CD14-positive monocyte (primary cell): Measurements from ENCODE around the gene TNPO1. TPM values are rescaled to one million over a fixed set of nuclear protein-coding genes. Genes with fewer than 3 reads are reported as not detected.
A peak's percentile ranks its signal among the peaks of the same experiment; 100 is the strongest.

Experiments
- DNase-seq, 3 donors: peaks; one replicate each; pipeline ENCODE4 v3.0.0-alpha.2; 2011 to 2022
- H2AFZ ChIP-seq: 2 replicates; pipeline ENCODE4 v1.6.0; 2012; ENCODE audit warnings: mild to moderate bottlenecking, low read depth, low read length, inconsistent platforms; ENCODE audit not compliant: insufficient read depth, poor library complexity, severe bottlenecking
- H3K27ac ChIP-seq, 2 donors: 1 replicate in 1 of 2; 2 replicates in 1 of 2; pipeline ENCODE4 v1.5.1; 2012 to 2013; ENCODE audit warnings: low read length in 2 of 2, control low read depth in 1 of 2, inconsistent platforms in 1 of 2, low read depth in 1 of 2, mild to moderate bottlenecking in 1 of 2
- H3K27me3 ChIP-seq, 2 donors: one replicate each; pipeline versions ENCODE4 v1.6.0 to v1.6.1; 2011 to 2013; ENCODE audit warnings: low read length in 2 of 2; ENCODE audit not compliant: control insufficient read depth in 2 of 2, insufficient read depth in 2 of 2
- H3K36me3 ChIP-seq, 2 donors: replicated peaks in 1 of 2; 1 replicate in 1 of 2; 2 replicates in 1 of 2; pipeline versions ENCODE4 v1.5.1 to v1.6.1; 2012 to 2013; ENCODE audit warnings: low read length in 2 of 2, control low read depth in 1 of 2, inconsistent platforms in 1 of 2, mild to moderate bottlenecking in 1 of 2; ENCODE audit not compliant: insufficient read depth in 2 of 2, control insufficient read depth in 1 of 2
- H3K4me1 ChIP-seq, 2 donors: 1 replicate in 1 of 2; 2 replicates in 1 of 2; pipeline versions ENCODE4 v1.5.1 to v1.6.1; 2012 to 2013; ENCODE audit warnings: low read length in 2 of 2, control low read depth in 1 of 2, inconsistent platforms in 1 of 2, mild to moderate bottlenecking in 1 of 2, moderate library complexity in 1 of 2; ENCODE audit not compliant: insufficient read depth in 2 of 2, control insufficient read depth in 1 of 2
- H3K4me2 ChIP-seq: replicated peaks from 2 replicates; pipeline ENCODE3; 2012; ENCODE audit warnings: low read length, moderate library complexity, mild to moderate bottlenecking; ENCODE audit not compliant: poor library complexity, severe bottlenecking; ENCODE audit errors: extremely low read depth
- H3K4me3 ChIP-seq, 3 experiments: fragments of 200-600 bp in 1 of 3; sonication (generic) in 1 of 3; replicated peaks in 1 of 3; 1 replicate in 2 of 3; 2 replicates in 1 of 3; pipeline ENCODE4 v1.5.1; 2011 to 2013; ENCODE audit warnings: low read length in 3 of 3, mild to moderate bottlenecking in 3 of 3, control low read depth in 2 of 3, low read depth in 2 of 3, inconsistent platforms in 1 of 3, moderate library complexity in 1 of 3
- H3K79me2 ChIP-seq: 2 replicates; pipeline ENCODE4 v1.6.0; 2012; ENCODE audit warnings: mild to moderate bottlenecking, control low read depth, inconsistent platforms, low read length, moderate library complexity; ENCODE audit not compliant: insufficient read depth
- H3K9ac ChIP-seq: 2 replicates; pipeline ENCODE4 v1.6.0; 2017; ENCODE audit warnings: low read length, mild to moderate bottlenecking; ENCODE audit not compliant: insufficient read depth, poor library complexity, severe bottlenecking
- H3K9me3 ChIP-seq, 2 donors: replicated peaks in 1 of 2; 1 replicate in 1 of 2; 2 replicates in 1 of 2; pipeline versions ENCODE4 v1.5.1 to v1.6.1; 2012 to 2013; ENCODE audit warnings: low read length in 2 of 2, control low read depth in 1 of 2; ENCODE audit not compliant: control insufficient read depth in 1 of 2, insufficient read depth in 1 of 2
- H4K20me1 ChIP-seq: 2 replicates; pipeline ENCODE4 v1.6.0; 2012; ENCODE audit warnings: mild to moderate bottlenecking, low read length, control low read depth, moderate library complexity; ENCODE audit not compliant: insufficient read depth
- H3K27ac Mint-ChIP-seq, 7 donors: one replicate each; pipeline ENCODE4 v1.8.0; 2020; ENCODE audit warnings: mild to moderate bottlenecking in 7 of 7, mixed read lengths in 7 of 7, moderate library complexity in 6 of 7, inconsistent platforms in 2 of 7
- H3K27me3 Mint-ChIP-seq, 3 donors: one replicate each; pipeline ENCODE4 v1.8.0; 2021 to 2022; ENCODE audit warnings: low read depth in 3 of 3, mild to moderate bottlenecking in 3 of 3, mixed read lengths in 3 of 3, moderate library complexity in 3 of 3, inconsistent platforms in 1 of 3
- H3K36me3 Mint-ChIP-seq, 2 donors: one replicate each; pipeline ENCODE4 v1.8.0; 2020; ENCODE audit warnings: mixed read lengths in 2 of 2, inconsistent platforms in 1 of 2, mild to moderate bottlenecking in 1 of 2
- H3K4me1 Mint-ChIP-seq: one replicate; pipeline ENCODE4 v1.8.0; 2020; ENCODE audit warnings: mild to moderate bottlenecking, mixed read lengths
- H3K4me3 Mint-ChIP-seq, 2 donors: one replicate each; pipeline ENCODE4 v1.8.0; 2020; ENCODE audit warnings: mild to moderate bottlenecking in 2 of 2, mixed read lengths in 2 of 2, moderate library complexity in 1 of 2
- H3K9me3 Mint-ChIP-seq, 7 donors: one replicate each; pipeline ENCODE4 v1.8.0; 2020 to 2022; ENCODE audit warnings: mixed read lengths in 7 of 7, mild to moderate bottlenecking in 6 of 7, moderate library complexity in 6 of 7, inconsistent platforms in 2 of 7
- WGBS: methylation state at CpG from one replicate; pipeline ENCODE4 v1.1.5; 2013; ENCODE audit warnings: missing lambda C conversion rate; ENCODE audit not compliant: insufficient coverage; 5-methylcytosine and 5-hydroxymethylcytosine counted together
- intact Hi-C, 2 donors: fragments of 100-400 bp; cut with micrococcal nuclease; formaldehyde crosslinking; loops; one replicate each; pipeline versions ENCODE4 v1.15.0 to v1.15.1; 2023
- polyA plus RNA-seq, 3 donors: library from polyadenylated mRNA; depleted of rRNA in 1 of 3; unstranded in 2 of 3; stranded (reverse) in 1 of 3; fragments of 300-500 nt in 2 of 3; fragments of >200 nt in 1 of 3; fragmentation: Illumina TruSeq in 2 of 3; gene quantifications; 1 replicate in 2 of 3; 2 replicates in 1 of 3; pipeline ENCODE4 v1.2.3, GENCODE V29; 2012 to 2021
- TF ChIP-seq, protein P1 (sequence below): fragments of 200-600 bp; IDR thresholded peaks from one replicate; pipeline ENCODE4 v1.8.0; 2022; ENCODE audit warnings: antibody characterized with exemption, mild to moderate bottlenecking

Gene TNPO1
- polyA plus RNA-seq, 3 donors, result 9.3 to 28.1 (median 26.3) TPM

DNA sequence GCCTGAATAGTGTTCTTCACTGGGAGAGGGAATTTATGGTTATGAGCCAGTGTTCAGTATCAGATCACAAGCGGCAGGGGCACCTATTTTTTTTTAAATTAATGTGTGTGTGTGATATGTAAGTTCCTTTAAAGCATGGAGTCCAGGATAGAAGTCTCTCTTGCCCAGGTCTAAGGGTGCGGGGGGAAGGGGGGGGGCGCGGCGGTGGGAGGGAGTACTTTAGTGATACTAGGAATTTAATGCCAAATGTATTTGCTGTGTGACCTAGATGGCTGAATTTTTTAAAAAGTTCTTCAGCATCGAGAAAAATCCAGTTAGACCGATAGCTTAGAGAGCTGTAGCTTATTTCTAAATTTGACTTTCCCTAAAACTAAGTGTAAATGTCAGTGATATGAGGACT, 137.9 kb downstream of the TNPO1 start:
- Histone ChIP-seq H3K9ac (no peak overlapping the region), H3K27ac (no peak overlapping the region), H3K4me2 (no peak overlapping the region), H2AFZ (no peak overlapping the region), H3K4me1 (peaks cover 30 to 47% of the 10 kb centered on the region in 2 donors), H4K20me1 (peaks cover 25% of the 10 kb centered on the region), H3K27me3 (peaks cover 0 to 35% of the 10 kb centered on the region in 2 donors), H3K4me3 (no peak overlapping the region), H3K79me2 (peaks cover 21% of the 10 kb centered on the region), H3K9me3 (no peaks in the 10 kb centered on the region), H3K36me3 (no peaks in the 10 kb centered on the region)
- H3K27ac Mint-ChIP-seq, result no peak overlapping the region
- DNase-seq, result no peak
- peaks cover 0 to 9% of the 10 kb centered on the region in 2 donors for H3K36me3 Mint-ChIP-seq
- TF ChIP-seq, protein P1, sequence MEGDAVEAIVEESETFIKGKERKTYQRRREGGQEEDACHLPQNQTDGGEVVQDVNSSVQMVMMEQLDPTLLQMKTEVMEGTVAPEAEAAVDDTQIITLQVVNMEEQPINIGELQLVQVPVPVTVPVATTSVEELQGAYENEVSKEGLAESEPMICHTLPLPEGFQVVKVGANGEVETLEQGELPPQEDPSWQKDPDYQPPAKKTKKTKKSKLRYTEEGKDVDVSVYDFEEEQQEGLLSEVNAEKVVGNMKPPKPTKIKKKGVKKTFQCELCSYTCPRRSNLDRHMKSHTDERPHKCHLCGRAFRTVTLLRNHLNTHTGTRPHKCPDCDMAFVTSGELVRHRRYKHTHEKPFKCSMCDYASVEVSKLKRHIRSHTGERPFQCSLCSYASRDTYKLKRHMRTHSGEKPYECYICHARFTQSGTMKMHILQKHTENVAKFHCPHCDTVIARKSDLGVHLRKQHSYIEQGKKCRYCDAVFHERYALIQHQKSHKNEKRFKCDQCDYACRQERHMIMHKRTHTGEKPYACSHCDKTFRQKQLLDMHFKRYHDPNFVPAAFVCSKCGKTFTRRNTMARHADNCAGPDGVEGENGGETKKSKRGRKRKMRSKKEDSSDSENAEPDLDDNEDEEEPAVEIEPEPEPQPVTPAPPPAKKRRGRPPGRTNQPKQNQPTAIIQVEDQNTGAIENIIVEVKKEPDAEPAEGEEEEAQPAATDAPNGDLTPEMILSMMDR, result no peak
- peaks cover 41% of the 10 kb centered on the region for H3K4me1 Mint-ChIP-seq
- H3K4me3 Mint-ChIP-seq, result peak overlapping the region in 1 of 2 donors; percentile 97
- 89% methylated on average over 5 of the region's 7 CpGs for WGBS
- peaks cover 7 to 17% (median 13%) of the 10 kb centered on the region in 3 donors for H3K27me3 Mint-ChIP-seq
- intact Hi-C loops, result no loop called here
- no peaks in the 10 kb centered on the region for H3K9me3 Mint-ChIP-seq

DNA sequence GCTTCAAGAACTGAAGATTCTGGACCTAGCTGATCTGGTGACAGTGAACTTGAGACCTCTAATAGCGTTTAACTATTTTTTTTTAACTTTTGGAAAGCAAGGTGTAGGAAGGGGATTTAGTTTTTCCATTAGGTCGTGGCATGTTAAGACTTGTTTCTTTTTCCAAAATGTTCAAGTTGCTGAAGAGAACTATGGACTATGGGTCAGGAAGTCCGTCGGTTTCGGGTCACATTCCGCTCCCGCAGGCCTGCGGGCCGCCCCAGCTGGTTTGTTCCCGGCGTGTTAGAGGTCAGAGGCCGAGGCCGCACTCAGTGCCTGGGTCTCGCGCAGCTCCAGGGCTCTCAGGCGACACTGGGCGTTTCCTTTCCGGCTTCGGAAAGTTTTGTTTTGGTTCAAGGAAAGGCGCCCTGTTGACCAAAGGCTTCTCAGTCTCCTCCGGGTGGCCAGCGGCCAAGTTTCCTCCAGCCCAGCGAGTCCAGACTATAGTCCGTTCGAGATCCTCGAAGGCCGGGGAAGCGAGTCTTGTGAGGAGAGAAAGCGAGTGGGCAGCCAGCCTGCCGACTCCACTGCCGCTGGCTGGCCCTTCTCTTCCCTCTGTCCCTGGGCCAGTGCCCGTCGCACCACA, 138.8 kb downstream of the TNPO1 start:
- peaks cover 37% of the 10 kb centered on the region for H3K4me1 Mint-ChIP-seq
- peaks cover 0 to 35% of the 10 kb centered on the region in 2 donors for H3K27me3 ChIP-seq
- WGBS, result 3% methylated on average over 33 of the region's 33 CpGs
- no peaks in the 10 kb centered on the region for H3K9me3 ChIP-seq
- H4K20me1 ChIP-seq, result peaks cover 34% of the 10 kb centered on the region
- H3K4me3 ChIP-seq, result peak overlapping the region; percentile 54 to 86 (median 84)
- intact Hi-C loops, result loop anchor here in 1 of 2 donors (5.0 kb wide), 1 partner anchor 138 kb away; the partner anchor contains the start of gene TNPO1
- peak overlapping the region; percentile 79 to 90 for H3K27ac ChIP-seq
- H3K4me3 Mint-ChIP-seq, result peak overlapping the region; percentile 96 to 97
- peaks cover 4 to 13% of the 10 kb centered on the region in 2 donors for H3K36me3 Mint-ChIP-seq
- TF ChIP-seq, protein P1, result no peak
- peaks cover 30 to 47% of the 10 kb centered on the region in 2 donors for H3K4me1 ChIP-seq
- H3K4me2 ChIP-seq, result peak overlapping the region; percentile 84
- H3K36me3 ChIP-seq, result no peaks in the 10 kb centered on the region
- peak overlapping the region; percentile 82 for H3K9ac ChIP-seq
- peaks cover 10 to 17% (median 13%) of the 10 kb centered on the region in 3 donors for H3K27me3 Mint-ChIP-seq
- DNase-seq, result peak in 2 of 3 donors; percentile 38 to 46
- H2AFZ ChIP-seq, result peak overlapping the region; percentile 98
- H3K27ac Mint-ChIP-seq, result peak overlapping the region; percentile 86 to 98 (median 91)
- peaks cover 21% of the 10 kb centered on the region for H3K79me2 ChIP-seq
- H3K9me3 Mint-ChIP-seq, result no peaks in the 10 kb centered on the region
